ENCODE data around the gene PPT1. TPM values are rescaled to one million over a fixed set of nuclear protein-coding genes. Genes with fewer than 3 reads are reported as not detected.

The PPT1 gene
- 10 to 100 TPM; 71.3 to 74.6 TPM for total RNA-seq

DNA sequence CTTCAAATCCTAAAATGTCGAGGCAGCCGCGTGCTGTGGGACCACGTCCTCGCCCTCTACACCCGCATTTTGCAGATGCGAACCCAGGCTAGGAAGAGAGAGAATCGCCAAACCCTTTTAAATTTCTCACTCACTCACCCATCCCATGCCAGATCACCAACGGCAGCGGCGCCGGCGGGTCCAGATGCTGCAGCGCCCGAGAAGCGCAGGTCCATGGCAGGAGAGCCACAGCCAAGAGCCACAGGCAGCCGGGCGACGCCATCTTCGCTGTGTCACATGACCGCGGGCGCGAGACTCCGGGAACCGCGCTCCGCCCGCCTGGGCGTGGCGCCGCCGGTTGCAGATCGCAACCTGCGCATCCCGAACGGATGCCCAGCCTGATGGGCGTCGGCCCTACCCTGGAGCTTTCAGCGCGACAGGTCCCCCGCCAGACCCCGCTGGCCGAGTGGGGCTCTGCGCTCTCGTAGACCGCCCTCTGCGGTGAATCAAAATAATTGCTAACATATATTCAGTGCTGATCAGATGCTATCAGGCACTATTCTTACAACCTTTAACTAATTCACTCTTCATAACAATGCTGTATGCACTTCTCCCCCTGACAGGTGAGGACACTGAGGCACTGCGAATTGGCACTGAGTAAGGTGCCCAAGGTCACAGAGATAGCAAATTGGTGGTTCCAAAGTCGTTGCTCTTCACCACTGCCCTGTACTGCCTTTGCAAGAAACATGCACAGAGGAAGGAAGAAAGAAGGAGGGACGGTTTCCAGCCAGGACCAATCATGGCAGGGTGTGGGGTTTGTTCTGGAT lies at the start of gene PPT1:
TSS of gene PPT1 (minus strand) at position 276 of the 806 bp plus-strand sequence. CDS start at position 262, 14 bp downstream.
- DNase-seq, result peak; percentile 87
- Mint-ChIP-seq H3K27ac (peak within 1 kb of the TSS; percentile 93), H3K27me3 (peaks cover 15% of the 10 kb centered on the region), H3K4me1 (peaks cover 28% of the 10 kb centered on the region), H3K4me3 (peak within 1 kb of the TSS; percentile 92), H3K36me3 (peaks cover 4% of the 10 kb centered on the region), H3K9me3 (peaks cover under 1% of the 10 kb centered on the region)
- ATAC-seq (ENCODE audit: low read depth), result peak; percentile 88
- POLR2A ChIA-PET, result interaction anchor here (0.6 to 1.0 kb wide), 5 partner anchors 20 to 783 kb away, joined by 3 to 5 read pairs (median 3); no protein-coding TSS in a partner anchor

DNA sequence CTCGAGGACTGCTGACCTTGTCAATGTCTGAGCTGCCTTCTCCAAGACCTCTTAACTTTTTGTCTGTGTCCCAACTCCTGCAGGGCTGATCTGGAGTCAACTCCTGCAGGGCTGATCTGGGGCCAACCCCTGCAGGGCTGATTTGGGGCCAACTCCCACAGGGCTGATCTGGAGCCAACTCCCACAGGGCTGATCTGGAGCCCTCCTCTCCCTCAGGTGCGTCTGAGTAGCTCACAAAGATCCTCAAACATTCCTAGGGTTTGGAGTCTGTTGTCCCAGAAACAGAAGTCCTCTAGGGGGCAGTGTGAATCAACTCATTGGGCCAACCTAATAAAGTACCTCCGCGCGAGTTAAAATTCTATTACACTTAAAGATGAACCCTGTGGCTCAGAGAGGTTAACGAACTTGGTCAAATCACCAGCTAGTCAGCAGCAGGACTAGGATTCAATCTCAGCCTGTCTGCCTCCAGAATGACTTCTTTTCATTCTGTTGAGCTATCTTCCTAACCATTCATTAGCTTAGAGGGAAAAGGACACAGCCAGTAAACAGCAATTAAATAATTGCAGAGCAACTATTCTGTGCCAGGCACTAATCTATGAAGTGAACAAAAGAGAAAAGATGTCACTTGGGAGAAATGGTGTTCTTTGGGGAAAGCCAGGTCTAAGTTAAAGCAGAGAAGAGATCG lies 47.0 kb upstream of the PPT1 start:
- H3K27ac Mint-ChIP-seq, result no peak overlapping the region
- no peak overlapping the region for H3K4me3 Mint-ChIP-seq
- H3K4me1 Mint-ChIP-seq, result peaks cover 5% of the 10 kb centered on the region
- no peaks in the 10 kb centered on the region for H3K36me3 Mint-ChIP-seq
- peaks cover 32% of the 10 kb centered on the region for H3K27me3 Mint-ChIP-seq
- H3K9me3 Mint-ChIP-seq, result no peaks in the 10 kb centered on the region
- ATAC-seq (ENCODE audit: low read depth), result peak; percentile 81
- POLR2A ChIA-PET, result no interaction called here
- peak; percentile 37 for DNase-seq

DNA sequence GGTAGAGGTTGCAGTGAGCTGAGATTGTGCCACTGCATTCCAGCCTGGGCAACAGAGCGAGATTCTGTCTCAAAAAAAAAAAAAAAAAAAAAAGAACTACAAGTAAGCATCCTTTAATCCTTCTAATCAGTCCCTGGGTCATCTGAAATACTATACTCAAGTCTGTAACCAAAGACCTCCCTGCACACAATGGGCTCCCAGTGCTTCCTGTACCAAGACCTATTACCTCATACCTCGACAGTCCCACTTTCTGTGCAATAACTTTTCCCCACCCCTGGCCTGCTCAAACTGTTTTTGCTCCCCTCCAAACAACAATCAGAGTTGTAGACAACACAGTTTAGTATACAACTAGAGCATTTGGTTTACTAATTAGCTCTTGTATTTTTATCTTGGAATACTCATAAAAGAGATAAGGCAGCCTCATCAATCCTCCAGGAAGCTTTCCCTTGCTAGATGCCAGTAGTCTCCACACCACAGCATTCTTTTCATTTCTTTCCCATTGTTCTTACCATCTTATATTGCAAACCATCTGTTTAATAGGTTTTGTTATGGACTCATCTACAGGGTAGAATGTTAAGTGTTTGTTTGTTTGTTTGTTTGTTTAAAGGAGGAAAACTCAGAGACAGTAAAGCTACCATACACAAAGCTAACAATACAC lies 45.0 kb upstream of the PPT1 start:
- ATAC-seq (ENCODE audit: low read depth) (no peak), DNase-seq (no peak)
- Mint-ChIP-seq H3K27me3 (peaks cover 28% of the 10 kb centered on the region), H3K9me3 (no peaks in the 10 kb centered on the region), H3K27ac (no peak overlapping the region), H3K36me3 (no peaks in the 10 kb centered on the region), H3K4me3 (no peak overlapping the region), H3K4me1 (peaks cover 5% of the 10 kb centered on the region)
- POLR2A ChIA-PET, result no interaction called here

DNA sequence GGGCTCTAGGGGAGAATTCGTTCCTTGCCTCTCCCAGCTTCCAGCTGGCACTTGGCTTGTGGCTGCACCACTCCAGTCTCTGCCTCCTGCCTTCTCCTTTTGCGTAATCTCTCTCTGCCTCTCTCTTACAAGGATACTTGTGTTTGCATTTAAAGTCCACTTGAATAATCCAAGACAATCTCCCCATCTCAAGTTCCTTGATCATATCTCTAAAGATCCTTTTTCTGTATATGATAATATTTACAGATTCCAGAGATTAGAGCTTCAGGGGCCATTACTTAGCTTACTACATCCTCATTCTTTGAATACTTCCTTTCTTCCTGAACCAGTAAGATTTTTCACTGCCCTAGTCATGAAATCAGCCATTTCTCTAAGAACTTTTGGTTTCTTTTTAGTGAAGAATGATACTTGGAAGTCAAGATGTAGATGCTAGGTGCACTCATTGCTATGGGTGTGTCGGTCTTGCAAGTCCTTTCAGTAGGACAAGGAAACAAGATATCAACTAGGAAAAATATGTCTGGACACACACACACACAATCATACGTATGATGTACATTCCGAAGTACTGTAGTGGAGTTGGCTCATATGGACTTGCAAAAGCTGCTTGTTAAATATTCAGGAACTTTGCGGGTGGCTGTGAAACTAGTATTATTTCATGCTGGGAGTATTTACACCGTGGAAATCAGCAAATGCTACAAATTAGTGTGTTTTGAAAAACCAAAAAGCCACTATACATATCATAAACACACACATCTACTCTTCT lies 43.3 kb upstream of the PPT1 start:
- Mint-ChIP-seq H3K9me3 (no peaks in the 10 kb centered on the region), H3K4me3 (no peak overlapping the region), H3K27me3 (peaks cover 31% of the 10 kb centered on the region), H3K27ac (no peak overlapping the region), H3K4me1 (peaks cover 5% of the 10 kb centered on the region), H3K36me3 (no peaks in the 10 kb centered on the region)
- POLR2A ChIA-PET, result interaction anchor here (0.9 kb wide), 1 partner anchor 43 kb away, joined by 3 read pairs; no protein-coding TSS in a partner anchor
- ATAC-seq (ENCODE audit: low read depth) (no peak), DNase-seq (no peak)

DNA sequence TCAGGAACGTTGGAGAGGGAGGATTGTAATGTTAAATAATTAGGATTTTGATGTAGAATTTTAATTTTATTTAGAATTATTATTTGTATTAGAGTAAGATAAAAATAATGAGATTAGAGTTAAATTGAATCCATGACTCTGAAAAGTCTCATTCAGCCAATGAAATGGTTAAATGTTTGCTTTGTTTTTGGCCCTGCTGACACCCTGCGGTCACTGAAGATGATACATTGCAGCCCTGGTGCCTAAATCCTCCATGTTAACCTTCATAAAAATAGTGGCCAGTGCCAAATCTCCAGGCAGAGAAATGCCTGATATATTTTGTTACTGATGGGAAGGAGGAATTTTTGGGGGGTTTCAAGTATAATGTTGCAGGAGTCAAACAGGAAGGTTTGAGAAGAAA lies 36.8 kb upstream of the PPT1 start:
- H3K4me1 Mint-ChIP-seq, result peaks cover 4% of the 10 kb centered on the region
- ATAC-seq (ENCODE audit: low read depth) (no peak), DNase-seq (no peak)
- H3K4me3 Mint-ChIP-seq, result no peak overlapping the region
- no peak overlapping the region for H3K27ac Mint-ChIP-seq
- POLR2A ChIA-PET, result no interaction called here
- H3K27me3 Mint-ChIP-seq, result peaks cover 25% of the 10 kb centered on the region
- no peaks in the 10 kb centered on the region for H3K36me3 Mint-ChIP-seq
- no peaks in the 10 kb centered on the region for H3K9me3 Mint-ChIP-seq

DNA sequence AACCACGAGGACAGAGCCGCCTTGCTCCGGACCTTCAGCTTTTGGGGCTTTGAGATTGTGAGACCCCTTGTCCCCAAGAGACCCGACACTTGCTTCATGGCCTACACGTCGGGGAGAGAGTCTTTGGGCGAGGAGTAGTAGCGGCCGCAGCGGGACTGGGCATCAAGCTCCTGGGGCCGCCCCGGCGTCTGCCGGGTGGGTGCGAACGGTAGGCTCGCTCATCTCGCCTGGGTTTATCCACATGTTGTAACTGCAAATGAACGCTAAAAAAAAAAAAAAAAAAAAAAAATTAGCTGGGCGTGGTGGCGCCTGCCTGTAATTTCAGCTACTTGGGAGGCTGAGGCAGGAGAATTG lies 36.2 kb upstream of the PPT1 start:
- DNase-seq (no peak), ATAC-seq (ENCODE audit: low read depth) (no peak)
- Mint-ChIP-seq H3K4me1 (peaks cover 4% of the 10 kb centered on the region), H3K4me3 (no peak overlapping the region), H3K27me3 (peaks cover 25% of the 10 kb centered on the region), H3K27ac (no peak overlapping the region), H3K9me3 (no peaks in the 10 kb centered on the region), H3K36me3 (no peaks in the 10 kb centered on the region)
- POLR2A ChIA-PET, result no interaction called here

DNA sequence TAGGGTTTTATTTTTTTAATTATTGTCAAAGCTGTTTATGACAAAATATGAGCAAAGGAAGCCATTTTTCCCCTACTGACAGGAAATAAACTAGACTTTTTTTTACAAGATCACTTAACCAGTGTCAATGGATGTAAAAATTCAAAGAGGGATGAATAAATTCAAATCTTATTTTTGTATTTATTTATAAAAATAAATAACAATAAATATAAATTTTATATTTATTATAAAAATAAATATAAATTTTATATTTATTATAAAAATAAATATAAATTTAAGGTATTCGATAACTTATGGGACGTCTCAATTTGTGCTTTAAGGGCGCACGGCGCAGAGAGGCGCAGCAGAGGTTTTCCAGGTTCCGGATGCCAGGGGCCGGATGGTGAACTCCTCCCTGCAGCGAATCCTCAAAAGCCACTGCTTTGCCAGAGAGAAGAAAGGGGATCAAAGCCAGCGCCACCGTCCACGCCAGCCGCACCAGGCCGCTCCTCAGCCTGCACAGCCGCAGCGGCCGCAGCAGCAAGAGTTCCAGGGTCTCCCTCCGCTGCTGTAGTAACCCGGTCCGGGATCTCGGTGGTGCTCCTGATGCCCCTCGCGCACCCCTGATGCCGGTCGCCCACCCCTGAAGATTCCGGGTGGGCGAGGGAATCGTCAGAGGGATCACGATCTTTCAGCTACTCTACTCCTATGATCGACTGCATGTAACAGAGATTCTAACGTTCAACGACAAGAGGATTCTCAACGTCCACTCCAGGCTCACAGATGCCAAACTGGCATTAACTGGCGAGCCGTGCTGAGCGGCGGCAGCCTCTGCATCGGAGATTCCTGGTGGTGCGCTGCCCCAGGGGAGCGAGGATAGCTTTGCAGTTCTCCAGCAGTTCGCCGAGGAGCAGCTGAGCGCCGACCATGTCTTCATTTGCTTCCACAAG lies 35.6 kb upstream of the PPT1 start:
- POLR2A ChIA-PET, result no interaction called here
- Mint-ChIP-seq H3K27me3 (peaks cover 19% of the 10 kb centered on the region), H3K27ac (no peak overlapping the region), H3K4me3 (no peak overlapping the region), H3K36me3 (no peaks in the 10 kb centered on the region), H3K9me3 (no peaks in the 10 kb centered on the region), H3K4me1 (peaks cover 4% of the 10 kb centered on the region)
- no peak for DNase-seq
- no peak for ATAC-seq (ENCODE audit: low read depth)

DNA sequence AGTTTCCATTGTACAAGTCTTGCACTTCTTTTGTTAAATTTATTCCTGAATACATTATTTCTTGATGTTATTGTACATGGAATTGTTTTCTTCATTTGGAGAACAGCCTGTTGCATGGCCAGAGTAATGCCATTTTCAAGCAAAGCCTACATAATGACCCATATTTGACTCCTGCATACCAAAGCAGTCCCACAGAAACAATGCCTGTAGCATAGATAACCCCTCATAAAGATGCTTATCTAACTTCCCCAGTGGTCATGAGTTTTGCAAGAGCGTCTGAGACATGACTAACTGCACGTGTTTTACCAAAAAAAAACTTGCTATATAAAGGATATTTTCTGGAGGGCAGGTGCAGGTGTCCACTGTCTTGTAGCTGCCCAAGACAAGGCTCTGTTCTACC lies 33.8 kb upstream of the PPT1 start:
- no peak overlapping the region for H3K27ac Mint-ChIP-seq
- H3K27me3 Mint-ChIP-seq, result peaks cover 11% of the 10 kb centered on the region
- DNase-seq, result no peak
- peaks cover 4% of the 10 kb centered on the region for H3K4me1 Mint-ChIP-seq
- no peaks in the 10 kb centered on the region for H3K9me3 Mint-ChIP-seq
- ATAC-seq (ENCODE audit: low read depth), result no peak
- POLR2A ChIA-PET, result no interaction called here
- H3K4me3 Mint-ChIP-seq, result no peak overlapping the region
- no peaks in the 10 kb centered on the region for H3K36me3 Mint-ChIP-seq

DNA sequence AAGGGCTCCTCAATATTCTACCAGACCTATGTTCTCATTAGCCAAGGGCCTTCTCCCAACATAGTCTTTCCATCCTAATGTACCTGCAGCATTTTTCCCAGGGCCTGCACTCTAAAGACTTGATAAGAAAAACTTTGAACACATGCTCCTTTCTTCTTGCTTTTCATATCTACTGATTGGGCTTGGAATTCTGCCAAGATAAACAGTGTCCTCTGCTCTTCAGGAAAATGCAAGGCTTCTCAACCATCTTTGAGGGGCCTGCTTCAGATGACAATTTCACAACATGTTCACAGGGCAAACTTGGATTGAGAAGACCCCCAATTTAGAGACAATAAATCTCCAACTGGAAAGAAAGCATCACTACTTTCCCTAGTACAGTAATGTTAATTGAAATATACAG lies 25.8 kb upstream of the PPT1 start:
- H3K27me3 Mint-ChIP-seq, result peaks cover 25% of the 10 kb centered on the region
- POLR2A ChIA-PET, result no interaction called here
- no peak overlapping the region for H3K27ac Mint-ChIP-seq
- H3K9me3 Mint-ChIP-seq, result no peaks in the 10 kb centered on the region
- H3K4me1 Mint-ChIP-seq, result no peaks in the 10 kb centered on the region
- no peaks in the 10 kb centered on the region for H3K36me3 Mint-ChIP-seq
- no peak for ATAC-seq (ENCODE audit: low read depth)
- no peak for DNase-seq
- no peak overlapping the region for H3K4me3 Mint-ChIP-seq

DNA sequence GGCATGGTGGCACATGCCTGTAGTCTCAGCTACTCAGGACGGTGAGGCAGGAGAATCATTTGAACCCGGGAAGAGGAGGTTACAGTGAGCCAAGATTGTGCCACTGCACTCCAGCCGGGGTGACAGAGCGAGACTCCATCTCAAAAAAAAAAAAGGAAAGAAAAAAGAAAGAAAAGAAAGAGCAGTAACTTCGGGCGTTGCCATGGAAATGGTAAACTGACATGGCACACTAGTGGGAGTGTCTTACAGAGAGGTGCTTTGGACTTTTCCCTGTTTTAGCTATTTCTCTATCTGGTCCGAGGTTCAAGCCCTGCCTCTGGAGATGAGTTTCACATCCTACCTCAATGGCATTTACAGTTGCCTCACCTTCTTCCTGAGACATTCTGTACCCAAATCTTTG lies 23.1 kb upstream of the PPT1 start:
- H3K36me3 Mint-ChIP-seq, result no peaks in the 10 kb centered on the region
- no peaks in the 10 kb centered on the region for H3K9me3 Mint-ChIP-seq
- POLR2A ChIA-PET, result no interaction called here
- no peaks in the 10 kb centered on the region for H3K4me1 Mint-ChIP-seq
- ATAC-seq (ENCODE audit: low read depth), result no peak
- no peak for DNase-seq
- peaks cover 30% of the 10 kb centered on the region for H3K27me3 Mint-ChIP-seq
- H3K27ac Mint-ChIP-seq, result no peak overlapping the region
- H3K4me3 Mint-ChIP-seq, result no peak overlapping the region

DNA sequence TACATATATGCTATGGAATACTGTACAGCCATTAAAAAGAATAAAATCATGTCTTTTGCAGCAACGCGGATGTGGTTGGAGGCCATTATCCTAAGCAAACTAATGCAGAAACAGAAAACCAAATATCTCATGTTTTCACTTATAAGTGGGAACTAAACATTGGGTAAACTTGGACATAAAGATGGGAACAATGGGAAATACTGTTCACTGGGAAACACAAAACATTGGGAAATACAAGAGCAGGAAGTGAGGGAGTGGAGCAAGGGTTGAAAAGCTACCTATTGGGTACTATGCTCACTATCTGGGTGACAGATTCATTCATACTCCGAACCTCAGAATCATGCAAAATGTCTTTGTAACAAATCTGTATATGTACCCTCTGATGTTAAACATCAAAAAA lies 17.3 kb upstream of the PPT1 start:
- no peaks in the 10 kb centered on the region for H3K4me1 Mint-ChIP-seq
- DNase-seq, result no peak
- peaks cover 8% of the 10 kb centered on the region for H3K9me3 Mint-ChIP-seq
- no peak overlapping the region for H3K27ac Mint-ChIP-seq
- ATAC-seq (ENCODE audit: low read depth), result no peak
- POLR2A ChIA-PET, result no interaction called here
- peaks cover 5% of the 10 kb centered on the region for H3K36me3 Mint-ChIP-seq
- H3K4me3 Mint-ChIP-seq, result no peak overlapping the region
- peaks cover 26% of the 10 kb centered on the region for H3K27me3 Mint-ChIP-seq

DNA sequence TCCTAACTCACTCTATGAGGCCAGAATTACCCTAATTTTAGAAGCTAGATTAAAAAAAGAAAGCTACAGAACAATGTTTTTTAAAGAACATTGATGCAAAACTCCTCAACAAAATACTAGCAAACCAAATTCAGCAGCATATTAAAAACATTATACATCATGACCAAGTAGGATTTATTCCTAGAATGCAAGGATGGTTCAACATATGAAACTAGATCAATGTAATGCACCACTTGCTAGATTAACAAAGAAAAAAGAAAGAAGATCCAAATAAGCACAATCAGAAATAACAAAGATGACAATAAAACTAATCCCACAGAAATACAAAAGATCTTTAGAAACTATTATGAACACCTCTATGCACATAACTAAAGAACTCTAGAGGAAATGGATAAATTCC lies 13.3 kb upstream of the PPT1 start:
- Mint-ChIP-seq H3K27ac (no peak overlapping the region), H3K27me3 (peaks cover 23% of the 10 kb centered on the region), H3K9me3 (peaks cover 12% of the 10 kb centered on the region), H3K36me3 (peaks cover 5% of the 10 kb centered on the region), H3K4me1 (no peaks in the 10 kb centered on the region), H3K4me3 (no peak overlapping the region)
- DNase-seq (no peak), ATAC-seq (ENCODE audit: low read depth) (no peak)
- POLR2A ChIA-PET, result interaction anchor here (0.7 kb wide), 1 partner anchor 23 kb away, joined by 3 read pairs; no protein-coding TSS in a partner anchor
